Tibial artery (tissue), 4 donors: Measurements from ENCODE around the gene TMOD3.

Experiments
- DNase-seq, 2 donors: peaks; one replicate each; pipeline ENCODE4 v3.0.0-alpha.2; 2019
- H3K27ac ChIP-seq, 2 donors: fragments of 200-600 bp; sonication (generic) in 1 of 2; 1 replicate in 1 of 2; 2 replicates in 1 of 2; pipeline ENCODE4 v1.5.1; 2018 to 2019; ENCODE audit warnings: mild to moderate bottlenecking in 1 of 2
- H3K27me3 ChIP-seq, 2 donors: fragments of 200-600 bp; sonication (generic) in 1 of 2; one replicate each; pipeline versions ENCODE4 v1.5.1 to v1.6.0; 2016 to 2019
- H3K36me3 ChIP-seq, 3 donors: fragments of 200-600 bp; sonication (generic) in 2 of 3; one replicate each; pipeline ENCODE4 v1.5.1; 2016 to 2019; ENCODE audit warnings: mild to moderate bottlenecking in 2 of 3
- H3K4me1 ChIP-seq, 4 donors: fragments of 200-600 bp; sonication (generic) in 2 of 4; 1 replicate in 3 of 4; 2 replicates in 1 of 4; pipeline ENCODE4 v1.5.1; 2016 to 2019
- H3K4me3 ChIP-seq, 2 donors: fragments of 200-600 bp; sonication (generic) in 1 of 2; 1 replicate in 1 of 2; 2 replicates in 1 of 2; pipeline ENCODE4 v1.5.1; 2018 to 2019; ENCODE audit warnings: mild to moderate bottlenecking in 2 of 2
- H3K9me3 ChIP-seq, 3 donors: fragments of 200-600 bp; sonication (generic) in 1 of 3; one replicate each; pipeline ENCODE4 v1.5.1; 2016 to 2019
- intact Hi-C: fragments of 100-400 bp; cut with DNase I; formaldehyde crosslinking; loops from one replicate; pipeline ENCODE4 v1.15.0; 2023; ENCODE audit warnings: low total_unique reads
- TF ChIP-seq, protein P1 (sequence below), 2 experiments: fragments of 200-600 bp in 1 of 2; fragments of 450-650 bp in 1 of 2; IDR thresholded peaks; one replicate each; pipeline ENCODE4 v1.5.1; 2017 to 2019; ENCODE audit warnings: antibody characterized with exemption in 2 of 2, mild to moderate bottlenecking in 1 of 2, moderate library complexity in 1 of 2

TMOD3 gene

DNA sequence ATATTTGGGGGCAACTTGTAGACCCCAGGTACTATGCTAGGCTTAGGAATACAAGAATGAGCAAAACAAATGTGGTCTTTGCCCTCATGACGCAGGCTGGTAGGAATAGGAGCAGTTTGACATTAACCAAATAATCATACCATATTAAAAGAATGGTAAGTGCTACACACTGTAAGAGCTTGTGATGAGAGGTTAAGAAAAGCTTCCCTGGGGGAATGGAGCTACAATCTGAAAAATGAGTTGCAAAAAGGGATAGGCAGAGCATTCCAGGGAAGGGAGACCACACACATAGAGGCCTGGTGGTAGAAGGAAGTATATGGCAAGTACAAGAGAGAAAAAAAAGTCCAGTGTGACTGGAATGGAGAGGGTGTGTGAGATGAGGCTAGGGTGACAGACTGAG lies 37.3 kb downstream of the TMOD3 start:
- H3K36me3 ChIP-seq, result peaks cover 30 to 53% (median 42%) of the 10 kb centered on the region in 3 donors
- H3K9me3 ChIP-seq, result no peaks in the 10 kb centered on the region
- DNase-seq, result no peak
- peaks cover 0 to 7% (median 3%) of the 10 kb centered on the region in 4 donors for H3K4me1 ChIP-seq
- TF ChIP-seq, protein P1, sequence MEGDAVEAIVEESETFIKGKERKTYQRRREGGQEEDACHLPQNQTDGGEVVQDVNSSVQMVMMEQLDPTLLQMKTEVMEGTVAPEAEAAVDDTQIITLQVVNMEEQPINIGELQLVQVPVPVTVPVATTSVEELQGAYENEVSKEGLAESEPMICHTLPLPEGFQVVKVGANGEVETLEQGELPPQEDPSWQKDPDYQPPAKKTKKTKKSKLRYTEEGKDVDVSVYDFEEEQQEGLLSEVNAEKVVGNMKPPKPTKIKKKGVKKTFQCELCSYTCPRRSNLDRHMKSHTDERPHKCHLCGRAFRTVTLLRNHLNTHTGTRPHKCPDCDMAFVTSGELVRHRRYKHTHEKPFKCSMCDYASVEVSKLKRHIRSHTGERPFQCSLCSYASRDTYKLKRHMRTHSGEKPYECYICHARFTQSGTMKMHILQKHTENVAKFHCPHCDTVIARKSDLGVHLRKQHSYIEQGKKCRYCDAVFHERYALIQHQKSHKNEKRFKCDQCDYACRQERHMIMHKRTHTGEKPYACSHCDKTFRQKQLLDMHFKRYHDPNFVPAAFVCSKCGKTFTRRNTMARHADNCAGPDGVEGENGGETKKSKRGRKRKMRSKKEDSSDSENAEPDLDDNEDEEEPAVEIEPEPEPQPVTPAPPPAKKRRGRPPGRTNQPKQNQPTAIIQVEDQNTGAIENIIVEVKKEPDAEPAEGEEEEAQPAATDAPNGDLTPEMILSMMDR (IDR thresholded peaks at IDR 0.05), result no peak
- no peak overlapping the region for H3K27ac ChIP-seq
- intact Hi-C loops, result no loop called here
- no peak overlapping the region for H3K4me3 ChIP-seq
- no peaks in the 10 kb centered on the region for H3K27me3 ChIP-seq

DNA sequence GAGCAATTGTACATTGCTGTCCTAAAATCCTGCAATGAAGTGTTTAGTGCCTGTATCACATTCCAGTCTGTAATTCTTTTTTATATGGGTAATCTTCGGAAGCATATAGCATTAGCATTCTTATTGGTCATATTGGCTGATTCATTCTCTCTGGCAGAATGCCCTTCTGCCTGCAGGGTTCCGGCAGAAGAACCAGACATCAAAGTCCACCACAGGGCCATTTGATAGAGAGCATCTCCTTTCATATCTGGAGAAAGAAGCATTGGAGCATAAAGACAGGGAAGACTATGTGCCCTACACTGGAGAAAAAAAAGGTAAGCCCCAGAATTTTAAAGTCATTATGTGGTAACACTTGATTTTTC lies 39.6 kb downstream of the TMOD3 start:
- peaks cover 0 to 8% (median 3%) of the 10 kb centered on the region in 4 donors for H3K4me1 ChIP-seq
- DNase-seq, result no peak
- TF ChIP-seq, protein P1 (IDR thresholded peaks at IDR 0.05), result no peak
- no peak overlapping the region for H3K4me3 ChIP-seq
- intact Hi-C loops, result no loop called here
- no peaks in the 10 kb centered on the region for H3K9me3 ChIP-seq
- H3K27me3 ChIP-seq, result no peaks in the 10 kb centered on the region
- H3K27ac ChIP-seq, result peak overlapping the region in 1 of 2 donors; percentile 3
- peaks cover 22 to 50% (median 34%) of the 10 kb centered on the region in 3 donors for H3K36me3 ChIP-seq

DNA sequence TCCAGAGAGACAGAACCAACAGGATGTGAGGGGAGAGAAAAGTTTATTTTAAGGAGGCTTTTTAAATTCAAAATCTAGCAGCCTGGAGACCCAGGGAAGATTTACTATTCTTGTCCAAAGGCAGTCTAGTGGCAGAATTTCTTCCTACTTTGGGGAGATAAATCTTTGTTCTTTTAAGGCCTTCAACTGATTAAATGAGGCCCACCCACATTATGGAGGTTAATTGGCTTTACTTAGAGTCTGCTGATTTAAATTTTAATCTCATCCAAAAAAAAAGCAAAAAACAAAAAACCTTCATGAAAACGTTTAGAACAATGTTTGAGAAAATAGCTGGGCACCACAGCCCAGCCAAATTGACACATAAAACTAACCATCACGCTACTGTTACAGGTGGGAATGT lies 41.3 kb downstream of the TMOD3 start:
- peaks cover 21 to 44% (median 33%) of the 10 kb centered on the region in 3 donors for H3K36me3 ChIP-seq
- no peak overlapping the region for H3K27ac ChIP-seq
- DNase-seq, result no peak
- no peaks in the 10 kb centered on the region for H3K27me3 ChIP-seq
- intact Hi-C loops, result no loop called here
- H3K4me1 ChIP-seq, result peaks cover 0 to 24% (median 13%) of the 10 kb centered on the region in 4 donors
- TF ChIP-seq, protein P1 (IDR thresholded peaks at IDR 0.05), result no peak
- H3K4me3 ChIP-seq, result no peak overlapping the region
- no peaks in the 10 kb centered on the region for H3K9me3 ChIP-seq

DNA sequence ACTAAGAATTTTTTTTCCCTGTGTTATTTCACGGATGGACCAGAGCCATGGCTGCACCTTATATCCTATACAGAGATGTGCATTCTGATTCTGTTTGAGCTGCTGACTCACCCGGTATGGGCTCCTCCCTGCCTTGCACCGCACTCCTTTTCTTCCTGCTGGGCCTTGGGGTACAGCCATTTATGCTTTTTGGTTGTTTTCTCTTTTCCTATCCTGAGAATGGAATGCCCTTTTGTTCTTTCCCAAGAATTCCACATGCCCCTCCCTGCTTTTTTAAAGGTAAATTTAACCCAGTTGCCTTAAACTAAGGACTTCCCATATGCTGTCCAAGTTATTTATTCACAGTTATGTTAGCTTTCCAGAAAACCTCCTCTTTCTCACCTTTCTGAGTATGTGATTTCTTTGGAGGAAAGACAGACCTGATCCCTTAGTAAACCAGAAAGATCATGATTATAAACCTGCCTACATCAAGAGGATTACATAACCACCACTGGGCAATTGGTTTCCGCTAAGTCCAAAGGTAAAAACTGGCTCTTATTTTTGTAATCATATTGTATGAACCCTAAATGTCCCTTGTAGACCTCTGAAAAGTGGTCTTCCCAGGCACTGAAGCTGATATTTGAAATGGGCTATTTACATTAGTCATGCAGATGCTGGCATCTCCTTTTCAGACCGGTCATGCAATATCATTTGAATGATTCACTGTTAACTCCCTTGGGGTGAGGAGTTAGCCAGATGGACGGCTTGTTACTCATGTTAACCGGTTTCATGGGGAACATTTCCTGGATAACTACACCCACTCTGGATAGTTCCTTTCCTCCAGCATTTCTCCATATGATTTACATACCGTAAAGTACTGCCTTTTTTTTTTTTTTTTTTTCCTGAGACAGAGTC lies 45.5 kb downstream of the TMOD3 start:
- intact Hi-C loops, result no loop called here
- peak in 1 of 2 donors; percentile 62 for DNase-seq
- H3K27ac ChIP-seq, result peak overlapping the region; percentile 65 to 67

DNA sequence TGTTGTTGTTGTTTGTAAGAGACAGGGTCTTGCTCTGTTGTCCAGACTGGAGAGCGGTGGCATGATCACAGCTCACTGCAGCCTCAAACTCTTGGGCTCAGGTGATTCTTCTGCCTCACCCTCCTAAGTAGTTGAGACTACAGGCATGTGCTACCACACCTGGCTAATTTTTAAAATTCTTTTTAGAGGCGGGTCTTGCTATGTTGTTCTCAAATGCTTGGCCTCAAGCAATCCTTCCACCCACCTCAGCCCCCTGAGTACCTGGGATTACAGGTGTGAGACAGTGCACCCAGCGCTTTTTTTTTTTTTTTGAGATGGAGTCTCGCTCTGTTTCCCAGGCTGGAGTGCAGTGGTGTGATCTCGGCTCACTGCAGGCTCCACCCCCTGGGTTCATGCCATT lies 46.7 kb downstream of the TMOD3 start:
- peaks cover 0 to 40% (median 19%) of the 10 kb centered on the region in 4 donors for H3K4me1 ChIP-seq
- intact Hi-C loops, result no loop called here
- H3K4me3 ChIP-seq, result no peak overlapping the region
- H3K36me3 ChIP-seq, result peaks cover 8 to 13% (median 13%) of the 10 kb centered on the region in 3 donors
- H3K27me3 ChIP-seq, result no peaks in the 10 kb centered on the region
- H3K9me3 ChIP-seq, result no peaks in the 10 kb centered on the region
- no peak for DNase-seq
- peak overlapping the region; percentile 65 to 67 for H3K27ac ChIP-seq
- TF ChIP-seq, protein P1 (IDR thresholded peaks at IDR 0.05), result no peak

More for the DNA sequence above, 45.5 kb downstream of the TMOD3 start:
- no peak overlapping the region for H3K4me3 ChIP-seq
- H3K4me1 ChIP-seq, result peaks cover 0 to 35% (median 18%) of the 10 kb centered on the region in 4 donors
- no peaks in the 10 kb centered on the region for H3K9me3 ChIP-seq
- TF ChIP-seq, protein P1 (IDR thresholded peaks at IDR 0.05), result no peak
- peaks cover 15 to 25% (median 23%) of the 10 kb centered on the region in 3 donors for H3K36me3 ChIP-seq
- H3K27me3 ChIP-seq, result no peaks in the 10 kb centered on the region
